KMS-11 (cell line): ENCODE measurements around the gene WBP1.
A peak's percentile ranks its signal among the peaks of the same experiment; 100 is the strongest.

ENCODE experiments used
- H2AFZ ChIP-seq: fragments of 200-600 bp; sonication (generic); 2 replicates; pipeline ENCODE4 v1.6.1; 2016; ENCODE audit warnings: antibody characterized with exemption, mixed run types, low read depth
- H3K27ac ChIP-seq: fragments of 200-600 bp; sonication (generic); 2 replicates; pipeline ENCODE4 v1.6.1; 2016; ENCODE audit warnings: mild to moderate bottlenecking, mixed run types
- H3K27me3 ChIP-seq: fragments of 200-600 bp; sonication (generic); 2 replicates; pipeline ENCODE4 v1.6.1; 2017; ENCODE audit warnings: mild to moderate bottlenecking, low read depth, mixed run types, moderate library complexity; ENCODE audit not compliant: insufficient read depth
- H3K36me3 ChIP-seq: fragments of 200-600 bp; sonication (generic); 2 replicates; pipeline ENCODE4 v1.6.1; 2017; ENCODE audit warnings: mild to moderate bottlenecking, mixed run types; ENCODE audit not compliant: insufficient read depth
- H3K4me1 ChIP-seq: fragments of 200-600 bp; sonication (generic); 2 replicates; pipeline ENCODE4 v1.6.1; 2016; ENCODE audit warnings: mild to moderate bottlenecking, low read depth, mixed run types; ENCODE audit not compliant: poor library complexity, severe bottlenecking
- H3K4me2 ChIP-seq: fragments of 200-600 bp; sonication (generic); 2 replicates; pipeline ENCODE4 v1.7.0; 2016; ENCODE audit warnings: mild to moderate bottlenecking, mixed run types
- H3K4me3 ChIP-seq: fragments of 200-600 bp; sonication (generic); IDR thresholded peaks from 2 replicates; pipeline ENCODE4 v1.6.1; 2017; ENCODE audit warnings: low read depth, low read length, mixed read lengths; ENCODE audit not compliant: insufficient read depth
- H3K79me2 ChIP-seq: fragments of 200-600 bp; sonication (generic); 2 replicates; pipeline ENCODE4 v1.6.1; 2016; ENCODE audit warnings: low read depth, mixed run types; ENCODE audit not compliant: insufficient read depth
- H3K9ac ChIP-seq: fragments of 200-600 bp; sonication (generic); 2 replicates; pipeline ENCODE4 v1.6.1; 2016; ENCODE audit warnings: mild to moderate bottlenecking, mixed run types
- H4K20me1 ChIP-seq: fragments of 200-600 bp; sonication (generic); 2 replicates; pipeline ENCODE4 v1.6.1; 2016; ENCODE audit warnings: mild to moderate bottlenecking, mixed run types; ENCODE audit not compliant: insufficient read depth
- TF ChIP-seq, protein P1 (sequence below): fragments of 200-600 bp; sonication (generic); conservative IDR thresholded peaks from 2 replicates; pipeline ENCODE4 v1.6.1; 2017; ENCODE audit warnings: low read depth, mild to moderate bottlenecking, antibody characterized with exemption, low read length, moderate library complexity, mixed read lengths

WBP1 gene

DNA sequence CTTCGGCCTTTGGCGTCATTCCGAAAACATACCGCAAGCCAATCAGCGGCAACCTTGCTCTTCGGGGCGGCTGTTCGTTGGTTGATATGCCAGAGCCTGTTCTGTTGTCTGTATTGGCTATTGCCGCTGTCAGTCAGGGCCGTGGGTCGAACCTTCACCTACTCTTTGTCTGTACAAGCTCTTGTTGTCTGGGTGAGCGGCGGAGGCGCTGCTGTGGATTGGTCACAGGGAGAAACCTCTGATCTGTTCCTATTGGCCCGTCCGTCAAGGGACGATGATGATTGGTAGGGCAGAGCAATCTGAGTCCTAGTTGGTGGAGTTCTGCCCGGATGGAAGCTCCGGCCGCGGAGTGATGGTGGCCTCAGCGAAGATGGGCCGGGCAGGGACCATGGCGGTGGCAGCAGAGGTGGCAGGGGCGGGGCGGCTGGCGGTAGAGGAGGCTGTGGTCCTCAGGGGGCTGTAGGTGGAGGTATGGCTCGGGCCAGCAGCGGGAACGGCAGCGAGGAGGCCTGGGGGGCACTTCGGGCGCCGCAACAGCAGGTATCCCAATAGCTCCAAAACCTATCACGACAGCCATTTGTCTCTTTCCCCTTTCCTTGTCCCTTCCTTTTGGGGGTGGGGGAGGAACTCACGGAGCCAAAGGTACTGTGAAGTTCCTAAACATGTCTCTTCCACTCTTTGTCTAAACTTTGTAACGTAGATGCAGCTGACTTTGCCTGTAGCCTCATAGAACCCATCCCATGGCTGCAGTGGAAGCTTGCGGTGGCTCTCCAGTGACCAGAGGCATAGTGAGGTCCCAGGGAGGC is at the start of gene WBP1:
TSS of gene WBP1 (plus strand) at position 307 of the 806 bp plus-strand sequence. CDS start at position 472, 165 bp downstream.
- Histone ChIP-seq H2AFZ (peak within 1 kb of the TSS; percentile 94; the same call in 1 of the 2 replicates), H3K4me1 (peaks cover 25% of the 10 kb centered on the region), H3K27me3 (no peaks in the 10 kb centered on the region), H3K27ac (peak within 1 kb of the TSS; percentile 89), H3K4me2 (peak within 1 kb of the TSS; percentile 99), H4K20me1 (no peaks in the 10 kb centered on the region), H3K4me3 (peak within 1 kb of the TSS; percentile 84), H3K36me3 (no peaks in the 10 kb centered on the region), H3K79me2 (peaks cover 18% of the 10 kb centered on the region; the same call in 1 of the 2 replicates), H3K9ac (peak within 1 kb of the TSS; percentile 80)
- TF ChIP-seq, protein P1, sequence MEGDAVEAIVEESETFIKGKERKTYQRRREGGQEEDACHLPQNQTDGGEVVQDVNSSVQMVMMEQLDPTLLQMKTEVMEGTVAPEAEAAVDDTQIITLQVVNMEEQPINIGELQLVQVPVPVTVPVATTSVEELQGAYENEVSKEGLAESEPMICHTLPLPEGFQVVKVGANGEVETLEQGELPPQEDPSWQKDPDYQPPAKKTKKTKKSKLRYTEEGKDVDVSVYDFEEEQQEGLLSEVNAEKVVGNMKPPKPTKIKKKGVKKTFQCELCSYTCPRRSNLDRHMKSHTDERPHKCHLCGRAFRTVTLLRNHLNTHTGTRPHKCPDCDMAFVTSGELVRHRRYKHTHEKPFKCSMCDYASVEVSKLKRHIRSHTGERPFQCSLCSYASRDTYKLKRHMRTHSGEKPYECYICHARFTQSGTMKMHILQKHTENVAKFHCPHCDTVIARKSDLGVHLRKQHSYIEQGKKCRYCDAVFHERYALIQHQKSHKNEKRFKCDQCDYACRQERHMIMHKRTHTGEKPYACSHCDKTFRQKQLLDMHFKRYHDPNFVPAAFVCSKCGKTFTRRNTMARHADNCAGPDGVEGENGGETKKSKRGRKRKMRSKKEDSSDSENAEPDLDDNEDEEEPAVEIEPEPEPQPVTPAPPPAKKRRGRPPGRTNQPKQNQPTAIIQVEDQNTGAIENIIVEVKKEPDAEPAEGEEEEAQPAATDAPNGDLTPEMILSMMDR = no peak

DNA sequence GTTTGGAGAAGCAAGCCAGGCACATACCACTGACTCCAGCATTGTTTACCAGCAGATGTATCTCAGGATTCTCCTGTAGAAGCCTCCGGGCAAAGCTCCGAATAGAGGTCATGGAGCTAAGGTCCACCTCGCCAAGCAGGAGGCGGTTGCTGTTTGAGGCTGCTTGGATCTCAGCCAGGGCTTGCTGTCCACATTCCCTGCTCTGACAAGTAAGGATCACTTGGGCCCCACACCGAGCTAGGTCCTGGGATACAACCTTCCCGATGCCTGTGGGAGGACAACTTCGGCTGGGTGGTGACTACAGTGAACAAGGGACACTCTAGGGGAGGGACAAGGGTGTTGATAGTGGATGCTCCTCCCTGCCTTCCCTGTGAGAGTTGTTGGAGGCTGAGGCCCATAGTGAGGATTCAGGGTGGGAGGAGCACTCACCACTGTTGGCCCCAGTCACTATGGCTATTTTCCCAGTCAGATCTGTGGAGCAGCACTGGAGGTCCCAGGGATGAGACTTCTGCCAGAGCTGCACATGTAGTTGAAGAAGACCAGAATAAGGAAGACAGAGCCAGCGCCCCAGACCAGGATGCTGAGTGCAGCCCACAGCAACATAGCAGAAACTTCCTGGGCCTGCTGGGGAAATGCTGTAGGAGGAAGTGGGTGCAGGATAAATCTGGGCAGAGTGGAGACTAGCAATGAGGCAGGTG is 45.1 kb upstream of the WBP1 start:
- no peak overlapping the region for H3K27ac ChIP-seq
- H3K9ac ChIP-seq = no peak overlapping the region
- H2AFZ ChIP-seq = no peak overlapping the region

DNA sequence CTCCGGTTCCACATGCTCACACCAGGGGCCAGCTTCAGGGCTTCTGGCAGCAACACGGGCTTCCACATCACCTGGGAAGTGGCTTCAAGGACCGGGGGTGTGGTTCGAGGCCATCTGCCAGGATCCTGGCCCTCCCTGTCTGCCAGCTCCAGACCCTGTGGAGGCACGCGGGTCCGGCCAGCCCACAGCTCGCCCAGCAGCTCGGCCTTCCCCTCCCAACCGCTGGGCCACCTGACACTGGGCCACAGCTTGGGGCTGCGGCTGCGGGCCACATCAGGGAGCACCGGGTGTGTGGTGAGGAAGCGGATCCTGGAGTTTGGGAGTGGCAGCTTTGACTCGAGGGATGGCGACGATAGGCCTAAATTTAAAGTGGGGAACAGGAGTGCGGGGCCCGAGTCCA is 43.8 kb upstream of the WBP1 start:
- no peak overlapping the region for H3K27ac ChIP-seq
- no peaks in the 10 kb centered on the region for H3K27me3 ChIP-seq
- no peaks in the 10 kb centered on the region for H3K4me1 ChIP-seq
- H3K4me2 ChIP-seq = no peak overlapping the region
- no peaks in the 10 kb centered on the region for H3K79me2 ChIP-seq
- no peak overlapping the region for H3K4me3 ChIP-seq
- no peaks in the 10 kb centered on the region for H3K36me3 ChIP-seq
- H4K20me1 ChIP-seq = no peaks in the 10 kb centered on the region
- H3K9ac ChIP-seq = no peak overlapping the region
- TF ChIP-seq, protein P1 = no peak
- no peak overlapping the region for H2AFZ ChIP-seq

More for the DNA sequence above, 45.1 kb upstream of the WBP1 start:
- H3K4me3 ChIP-seq = no peak overlapping the region
- H4K20me1 ChIP-seq = no peaks in the 10 kb centered on the region
- no peaks in the 10 kb centered on the region for H3K27me3 ChIP-seq
- no peaks in the 10 kb centered on the region for H3K4me1 ChIP-seq
- H3K79me2 ChIP-seq = no peaks in the 10 kb centered on the region
- H3K4me2 ChIP-seq = no peak overlapping the region
- no peaks in the 10 kb centered on the region for H3K36me3 ChIP-seq
- TF ChIP-seq, protein P1 = no peak

DNA sequence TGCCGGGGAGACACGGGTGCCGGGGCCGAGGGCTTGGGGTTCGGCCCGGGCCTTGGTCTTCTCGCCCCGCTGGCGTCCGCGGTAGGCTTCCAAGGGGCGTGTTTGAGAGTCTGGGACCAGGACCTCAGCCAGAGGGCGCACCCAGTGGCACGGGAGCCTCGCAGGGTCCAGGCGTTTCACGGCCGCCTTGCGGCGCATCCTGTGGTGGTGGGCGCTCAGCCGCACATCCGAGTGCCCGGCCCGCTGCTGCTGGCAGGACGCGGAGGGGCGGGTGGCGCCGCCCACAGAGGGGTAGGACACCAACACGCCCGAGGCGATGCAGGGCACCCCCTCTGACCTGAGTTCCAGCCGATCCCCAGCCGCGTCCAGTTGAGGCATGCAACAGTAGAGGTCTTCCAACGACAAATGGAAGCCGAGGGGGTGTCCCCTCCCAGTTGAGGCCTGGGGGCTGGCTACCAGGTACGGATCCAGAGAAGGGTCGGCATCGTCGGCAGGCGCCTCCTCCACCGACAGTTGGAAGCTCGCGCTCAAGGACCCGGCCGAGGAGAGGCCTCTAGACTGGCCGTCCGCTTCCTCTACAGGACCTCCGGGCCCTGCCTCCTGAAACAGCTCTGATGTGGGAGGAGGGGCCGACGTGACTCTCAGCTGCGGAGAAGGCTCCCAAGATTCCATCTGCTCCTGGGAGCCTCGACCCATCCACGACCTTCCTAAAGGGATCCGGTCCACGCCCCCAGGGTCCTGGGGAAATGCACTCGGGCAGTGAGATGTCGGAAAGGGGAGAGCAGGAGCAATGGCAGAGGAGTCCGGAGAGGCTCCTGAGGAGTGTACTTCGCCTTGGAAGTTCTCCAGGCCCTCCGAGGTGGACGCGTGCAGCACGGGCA is 43.1 kb upstream of the WBP1 start:
- no peak overlapping the region for H3K4me3 ChIP-seq
- no peak overlapping the region for H3K4me2 ChIP-seq
- TF ChIP-seq, protein P1 = no peak
- no peaks in the 10 kb centered on the region for H3K79me2 ChIP-seq
- no peaks in the 10 kb centered on the region for H4K20me1 ChIP-seq
- no peak overlapping the region for H2AFZ ChIP-seq
- H3K27ac ChIP-seq = no peak overlapping the region
- no peak overlapping the region for H3K9ac ChIP-seq
- H3K36me3 ChIP-seq = no peaks in the 10 kb centered on the region
- no peaks in the 10 kb centered on the region for H3K27me3 ChIP-seq
- H3K4me1 ChIP-seq = no peaks in the 10 kb centered on the region
